ENCODE data around the gene USP48. TPM values are rescaled to one million over a fixed set of nuclear protein-coding genes. Genes with fewer than 3 reads are reported as not detected.

The USP48 gene
- total RNA-seq, 1 donor from 2014 or later: 74.6 TPM

- DNase-seq (ENCODE audit: low spot score): no peak
Measured at GRCh38 chr1:21654209-21654608, 128.7 kb downstream of the USP48 start.

GRCh38 chr1:21653744-21654100 is 129.2 kb downstream of the USP48 start:
- no peak for DNase-seq (ENCODE audit: low spot score)

- DNase-seq (ENCODE audit: low spot score): no peak
Measured at GRCh38 chr1:21652937-21653743, 129.8 kb downstream of the USP48 start.

DNA sequence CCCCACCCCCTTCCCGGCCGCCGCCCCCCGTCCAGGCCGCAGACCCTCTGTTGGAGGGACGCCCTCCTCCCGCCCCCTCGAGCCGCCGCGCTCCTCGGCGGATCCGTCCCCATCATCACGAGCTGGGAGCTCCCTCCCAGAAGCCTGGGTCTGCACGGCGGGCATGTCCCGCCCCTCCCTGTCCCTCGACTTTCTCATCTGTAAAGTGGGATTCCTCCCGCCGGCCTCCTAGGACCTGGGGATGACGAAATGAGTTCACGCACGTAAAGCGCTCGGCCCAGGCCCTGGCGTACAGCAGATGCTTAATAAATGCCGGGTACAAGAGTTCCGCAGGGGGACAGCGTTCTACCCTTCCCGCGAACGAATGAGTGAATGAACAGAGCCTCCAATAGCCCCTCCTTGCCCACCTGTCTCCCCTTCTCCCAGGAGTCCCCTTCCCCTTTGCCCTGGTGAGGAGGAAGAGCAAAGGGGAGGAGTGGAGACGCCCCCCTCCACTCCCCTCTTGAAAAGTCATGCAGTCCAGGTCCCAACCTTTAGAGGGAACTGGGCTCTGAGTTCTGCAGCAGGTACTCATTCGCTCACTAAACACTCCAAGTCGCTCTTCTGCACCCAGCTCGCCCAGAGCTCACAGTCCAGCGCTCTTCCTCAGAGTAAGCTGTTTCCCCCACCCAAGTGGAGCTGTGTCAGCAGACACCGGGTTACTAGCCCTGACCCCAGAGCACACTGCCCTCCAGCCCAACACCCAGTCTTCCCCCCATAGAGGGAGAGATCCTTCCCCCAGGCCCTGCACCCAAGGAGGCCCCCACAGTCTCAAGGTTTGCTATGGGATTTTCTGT is 130.6 kb downstream of the USP48 start:
- no peak for DNase-seq (ENCODE audit: low spot score)

GRCh38 chr1:21651214-21652042 is 131.5 kb downstream of the USP48 start:
- DNase-seq (ENCODE audit: low spot score): peak; percentile 45

DNA sequence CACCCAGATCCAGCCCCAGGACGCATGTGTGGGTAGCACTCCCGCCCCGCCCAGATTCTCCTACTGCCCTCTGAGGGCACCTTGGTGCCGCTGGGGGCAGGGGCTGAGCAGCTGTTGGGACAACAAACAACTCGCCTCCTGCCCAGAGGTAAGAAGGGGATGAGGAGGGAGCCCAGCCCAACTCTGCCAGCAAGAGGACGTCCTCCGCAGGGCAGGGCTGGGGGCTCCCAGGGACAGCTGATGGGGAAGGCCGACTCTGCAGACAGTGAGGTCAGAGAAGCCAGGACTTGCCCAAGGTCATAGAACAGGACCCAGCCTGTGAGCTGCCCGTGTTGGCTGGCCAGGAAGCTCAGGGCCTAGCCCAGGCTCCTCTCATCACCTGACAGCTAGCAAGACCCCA is 132.5 kb downstream of the USP48 start:
- no peak for DNase-seq (ENCODE audit: low spot score)

DNA sequence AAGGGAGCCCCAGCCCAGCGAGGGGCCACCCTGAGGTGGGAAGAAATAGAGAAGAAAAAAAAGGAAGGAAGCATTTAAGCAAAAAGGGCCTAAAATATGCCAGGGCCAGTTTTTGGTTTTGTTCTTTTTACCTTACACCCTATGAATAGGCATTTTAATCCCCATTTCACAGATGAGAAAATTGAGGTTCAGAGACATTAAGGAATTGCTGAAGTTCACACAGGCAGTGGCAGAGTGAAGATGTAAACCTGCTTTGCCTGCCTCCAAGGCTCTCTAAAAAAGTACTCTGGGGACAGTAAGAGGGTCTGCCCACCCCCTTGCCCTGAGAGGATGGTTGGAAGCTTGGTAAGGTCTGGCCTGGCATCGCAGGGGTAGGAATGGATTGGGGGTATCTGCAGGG is 133.6 kb downstream of the USP48 start:
- DNase-seq (ENCODE audit: low spot score): no peak

- DNase-seq (ENCODE audit: low spot score): no peak
Measured at GRCh38 chr1:21648791-21649190, 134.2 kb downstream of the USP48 start.

GRCh38 chr1:21648352-21648730 is 134.6 kb downstream of the USP48 start:
- no peak for DNase-seq (ENCODE audit: low spot score)

- peak; percentile 38 for DNase-seq (ENCODE audit: low spot score)
Measured at GRCh38 chr1:21647431-21648351, 135.3 kb downstream of the USP48 start.

GRCh38 chr1:21645550-21645949 is 137.4 kb downstream of the USP48 start:
- DNase-seq (ENCODE audit: low spot score): no peak

GRCh38 chr1:21644906-21645305 is 138.0 kb downstream of the USP48 start:
- DNase-seq (ENCODE audit: low spot score): no peak

DNA sequence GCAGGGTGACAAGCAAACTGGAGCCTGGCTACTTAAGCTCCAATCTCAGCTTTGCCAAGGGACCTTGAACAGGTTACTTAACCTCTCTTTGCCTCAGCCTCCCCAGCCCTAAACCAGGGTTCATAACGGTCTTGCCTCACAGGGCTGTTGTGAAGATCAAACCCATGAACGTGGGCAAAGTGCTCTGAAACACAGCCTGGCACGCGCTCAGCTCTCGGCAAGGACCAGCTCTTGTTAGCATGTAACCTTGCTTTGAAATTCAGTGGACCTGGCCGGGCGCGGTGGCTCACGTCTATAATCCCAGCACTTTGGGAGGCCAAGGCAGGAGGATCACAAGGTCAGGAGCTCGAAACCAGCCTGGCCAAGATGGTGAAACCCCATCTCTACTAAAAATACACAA is 138.6 kb downstream of the USP48 start:
- DNase-seq (ENCODE audit: low spot score): no peak

DNA sequence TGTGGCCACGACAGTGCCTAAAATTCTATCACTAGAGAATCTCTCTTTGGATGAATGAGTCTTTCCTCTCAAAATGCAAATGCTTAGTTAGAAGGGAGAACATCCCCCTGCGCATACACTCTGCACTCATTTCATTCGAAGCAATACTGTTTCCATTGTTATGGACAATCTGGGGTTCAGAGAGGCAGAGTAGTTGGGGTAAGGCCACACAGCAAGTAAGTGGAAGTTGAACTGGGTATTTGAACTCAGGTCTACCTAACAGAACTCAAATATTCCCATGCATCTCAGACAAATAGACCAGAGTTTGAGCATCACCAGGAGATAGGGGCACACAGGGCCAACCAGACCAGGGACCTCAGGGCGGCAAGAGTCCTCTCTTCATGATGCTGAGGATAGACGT is 139.3 kb downstream of the USP48 start:
- no peak for DNase-seq (ENCODE audit: low spot score)

DNA sequence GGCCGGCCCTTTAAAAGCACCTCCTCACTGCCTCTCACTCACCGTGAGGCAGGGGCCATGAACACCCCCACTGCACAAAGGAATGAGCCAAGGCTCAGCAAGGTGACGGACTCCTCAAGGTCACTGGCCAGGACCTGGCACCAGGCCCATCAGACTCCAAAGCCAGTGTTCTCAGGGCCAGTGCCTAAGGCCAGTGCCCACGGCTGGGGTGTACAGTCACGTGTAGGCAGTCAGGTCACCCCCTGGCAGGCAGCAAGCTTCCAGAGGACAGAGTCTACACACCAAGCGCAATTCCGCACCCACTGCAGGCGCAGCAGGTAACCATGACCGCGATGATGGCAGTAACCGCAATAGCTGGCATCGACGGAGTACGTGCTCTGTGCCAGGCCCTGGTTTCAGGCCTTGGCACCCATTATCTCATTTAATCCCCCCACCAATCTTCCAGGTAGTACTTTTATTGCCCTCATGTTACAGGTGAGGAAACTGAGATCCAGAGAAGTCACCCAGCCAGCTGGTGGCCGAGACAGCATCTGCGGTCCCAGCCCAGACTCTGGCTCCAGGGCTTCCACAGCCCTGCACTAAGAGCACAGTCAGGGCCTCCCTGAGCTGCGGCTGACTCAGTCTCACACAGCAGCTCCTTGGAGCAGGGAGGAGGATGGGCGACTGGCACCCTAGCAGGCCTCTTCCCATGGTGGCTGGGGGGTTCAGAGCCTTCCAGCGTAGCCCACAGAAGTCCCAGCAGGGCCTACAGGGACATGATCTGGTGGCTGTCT is 140.8 kb downstream of the USP48 start:
- DNase-seq (ENCODE audit: low spot score): no peak

- DNase-seq (ENCODE audit: low spot score): no peak
Measured at GRCh38 chr1:21641537-21641936, 141.4 kb downstream of the USP48 start.

GRCh38 chr1:21641076-21641475 is 141.9 kb downstream of the USP48 start:
- no peak for DNase-seq (ENCODE audit: low spot score)

GRCh38 chr1:21640653-21641052 is 142.3 kb downstream of the USP48 start:
- DNase-seq (ENCODE audit: low spot score): no peak

DNA sequence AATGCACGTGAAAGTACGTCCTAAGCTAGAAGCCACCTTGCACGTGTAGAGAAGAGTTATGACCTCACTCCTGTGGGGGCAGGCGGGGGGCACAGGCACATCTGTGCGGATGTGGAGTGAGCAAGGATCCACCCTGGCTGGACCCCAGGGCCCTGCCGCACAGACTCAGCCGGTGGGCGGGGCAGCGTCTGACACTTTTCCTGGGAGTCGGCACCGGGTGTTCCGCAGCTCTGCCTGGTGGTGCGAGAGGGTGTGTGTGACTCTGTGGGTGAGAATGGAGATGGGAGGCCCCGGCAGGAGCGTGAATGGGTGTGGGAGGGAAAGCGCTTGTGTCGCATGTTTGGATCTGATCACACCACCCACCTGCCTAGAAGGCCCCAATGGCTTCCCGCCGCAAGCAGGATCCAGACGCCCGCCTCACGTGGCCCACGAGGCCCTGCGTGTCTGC is 143.3 kb downstream of the USP48 start:
- DNase-seq (ENCODE audit: low spot score): no peak

Data from umbilical cord (tissue), 2 donors.